Activated effector memory CD4-positive, alpha-beta T cell treated with anti-CD3 and anti-CD28 coated beads, Interleukin-2, amount 50 U/mL, for 16 hours (primary cell): ENCODE data around the gene HOTAIR.
A peak's percentile ranks its signal among the peaks of the same experiment; 100 is the strongest.

Experiments
- DNase-seq: peaks from one replicate; pipeline ENCODE4 v3.0.0-alpha.2; 2020

HOTAIR gene

GRCh38 chr12:53955776-53956250, 18.9 kb downstream of the HOTAIR start:
- DNase-seq: no peak

GRCh38 chr12:53955036-53955775, 19.5 kb downstream of the HOTAIR start:
- DNase-seq: no peak

- no peak for DNase-seq
Measured at GRCh38 chr12:53954694-53955035, 20.1 kb downstream of the HOTAIR start, which contains the start of gene HOXC12. Gene HOXC12, plus strand, starts transcription at chr12:53954903. Its CDS starts 27 bp downstream, at chr12:53954930.

- DNase-seq: peak; percentile 56
Measured at GRCh38 chr12:53953831-53954693, 20.7 kb downstream of the HOTAIR start.

DNA sequence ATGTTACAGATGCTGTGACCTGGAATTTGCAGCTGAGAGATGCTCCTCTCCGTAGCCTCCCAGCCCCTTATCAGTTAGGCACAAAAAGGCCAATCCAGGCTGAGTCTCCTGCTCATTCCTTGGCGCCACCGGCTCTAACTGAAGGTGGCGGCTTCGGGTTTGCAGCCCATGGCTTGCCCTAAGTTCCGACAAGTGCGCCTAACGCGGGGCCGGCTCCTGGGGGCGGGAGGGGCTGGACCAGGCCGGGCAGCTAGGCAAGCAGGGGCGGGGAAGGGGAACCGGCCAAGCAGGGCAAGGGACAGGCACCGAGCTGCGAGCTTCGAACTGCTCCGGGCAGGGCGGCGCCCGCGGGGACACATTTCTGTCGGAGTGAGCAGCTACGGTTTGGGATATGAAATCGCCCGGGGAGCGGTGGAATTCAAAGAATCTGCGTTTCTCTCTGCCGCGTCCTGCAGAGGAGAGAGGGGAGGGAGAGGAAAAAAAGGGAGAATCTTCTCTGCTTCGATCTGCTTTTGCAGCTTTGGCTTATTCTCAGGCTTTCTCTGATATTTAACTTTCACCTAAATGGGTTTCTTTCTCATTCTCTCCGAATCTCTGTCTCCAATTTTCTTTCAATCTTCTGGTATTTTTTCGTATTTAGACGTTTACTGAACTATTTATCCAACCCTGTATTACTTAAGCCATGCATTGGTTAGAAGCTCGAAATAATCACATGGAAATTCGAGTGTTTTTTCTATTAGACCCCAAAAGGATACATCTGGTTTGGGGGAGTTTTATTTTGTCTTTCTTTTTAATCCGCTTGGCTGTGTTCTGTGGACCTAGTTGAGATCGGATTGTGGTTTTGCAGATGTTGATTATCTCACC, 21.7 kb downstream of the HOTAIR start:
- no peak for DNase-seq

GRCh38 chr12:53952335-53952694, 22.4 kb downstream of the HOTAIR start:
- DNase-seq: peak; percentile 49

GRCh38 chr12:53951577-53952334, 23.0 kb downstream of the HOTAIR start:
- no peak for DNase-seq

- no peak for DNase-seq
Measured at GRCh38 chr12:53950789-53951576, 23.8 kb downstream of the HOTAIR start.

GRCh38 chr12:53950437-53950773, 24.3 kb downstream of the HOTAIR start:
- DNase-seq: no peak

DNA sequence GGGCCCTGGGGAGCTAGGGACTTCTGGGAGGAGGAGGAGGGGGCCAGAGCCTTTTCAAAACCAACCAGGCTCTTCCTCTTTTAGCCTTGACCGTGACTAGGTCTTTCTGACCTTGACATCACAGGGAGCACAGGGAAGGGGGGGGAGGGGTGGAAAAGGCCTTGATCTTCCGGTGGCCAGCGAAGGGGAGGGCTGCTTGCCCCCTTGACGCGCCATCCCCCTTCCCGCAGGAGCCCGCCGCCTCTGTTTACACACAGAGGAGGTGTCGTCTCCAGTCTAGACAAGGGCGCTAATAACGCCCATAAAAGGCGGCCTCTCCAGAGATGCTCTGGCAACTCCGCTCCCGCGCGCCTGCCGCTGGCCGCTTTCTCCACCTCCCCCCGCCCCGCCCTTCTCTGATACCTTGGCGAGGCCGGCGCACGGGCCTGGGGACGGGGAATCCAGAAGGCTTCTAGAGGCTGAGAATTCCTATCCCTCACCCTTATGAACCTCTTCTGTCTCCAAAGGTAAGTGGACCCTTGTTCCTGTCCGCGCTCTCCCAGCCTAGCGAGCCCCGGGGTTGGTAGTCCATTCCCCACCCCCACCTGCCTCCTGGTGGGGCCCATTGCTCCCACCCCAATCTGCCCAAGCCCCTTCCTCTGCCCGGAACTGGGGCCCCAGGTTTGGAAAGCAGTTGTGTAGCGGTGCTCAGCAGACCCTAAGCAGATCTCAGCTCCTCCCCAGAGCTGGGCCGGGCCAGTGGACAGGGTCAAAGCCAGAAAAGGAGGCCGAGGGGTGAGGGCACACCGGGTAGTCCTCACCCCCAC, 24.9 kb downstream of the HOTAIR start:
- DNase-seq: no peak

DNA sequence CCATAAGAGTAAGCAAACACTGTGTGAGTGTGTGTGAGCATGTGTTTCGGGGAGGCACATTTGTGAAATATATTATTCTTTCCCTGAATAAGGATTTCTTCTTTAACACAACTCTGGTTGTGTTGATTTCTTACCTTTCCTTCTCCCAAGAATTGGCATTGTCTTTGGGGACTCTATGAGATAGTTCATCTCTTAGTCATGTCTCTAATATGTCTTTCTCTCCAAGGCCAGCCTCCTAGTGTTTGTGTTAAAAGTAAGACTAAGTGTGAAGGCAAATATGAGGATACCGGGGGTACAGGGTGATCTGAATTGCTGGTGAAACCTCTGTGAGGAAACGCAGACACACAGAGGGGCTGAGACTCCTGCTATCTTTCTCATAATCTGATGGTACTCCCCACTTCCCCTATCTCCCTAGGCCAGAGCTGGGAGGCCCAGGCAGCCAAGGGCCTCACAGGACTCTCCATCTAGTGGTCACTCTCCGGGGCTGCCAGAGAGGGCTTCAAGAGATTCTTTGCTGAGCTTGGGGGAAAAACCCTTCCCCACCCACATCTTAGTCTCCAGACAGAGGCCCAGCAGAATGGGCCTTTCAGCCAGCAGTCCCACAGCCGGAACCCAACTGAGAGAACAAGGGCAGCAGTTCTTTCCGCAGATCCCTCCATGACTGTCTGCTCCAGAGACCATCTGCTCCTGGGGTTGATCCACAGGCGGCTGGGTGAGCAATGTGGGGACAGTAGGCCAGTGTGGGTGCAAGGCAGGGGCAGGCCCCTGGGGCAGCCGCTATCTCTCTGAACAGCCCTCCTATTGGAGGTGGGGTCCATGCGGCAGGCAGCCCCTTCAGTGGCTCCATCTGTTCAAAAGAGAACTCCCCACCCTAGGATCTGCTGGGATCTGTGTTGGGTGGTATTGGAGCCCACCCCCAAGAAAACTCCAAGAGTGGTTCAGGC, 25.8 kb downstream of the HOTAIR start:
- DNase-seq: no peak

DNA sequence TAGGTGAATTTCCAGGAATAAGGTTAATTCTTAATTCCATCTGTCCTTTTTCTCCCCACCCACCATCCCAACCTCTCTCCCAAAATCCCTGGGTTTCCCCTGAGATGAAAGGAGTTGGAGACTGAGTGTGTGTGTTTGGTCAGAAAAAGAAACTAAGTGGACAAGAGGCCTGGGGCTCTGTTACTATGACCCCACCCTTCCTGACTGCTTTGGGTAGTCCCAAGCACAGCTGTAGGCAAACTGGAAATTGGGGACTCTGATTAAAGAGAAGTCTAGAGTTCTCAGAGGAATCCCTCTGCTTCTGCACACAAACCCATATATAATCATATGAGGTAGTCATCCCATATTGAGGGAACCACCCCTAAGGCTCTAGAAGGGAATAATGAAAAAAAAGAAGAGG, 27.0 kb downstream of the HOTAIR start:
- DNase-seq: no peak

- DNase-seq: no peak
Measured at GRCh38 chr12:53944907-53945847, 29.6 kb downstream of the HOTAIR start.

DNA sequence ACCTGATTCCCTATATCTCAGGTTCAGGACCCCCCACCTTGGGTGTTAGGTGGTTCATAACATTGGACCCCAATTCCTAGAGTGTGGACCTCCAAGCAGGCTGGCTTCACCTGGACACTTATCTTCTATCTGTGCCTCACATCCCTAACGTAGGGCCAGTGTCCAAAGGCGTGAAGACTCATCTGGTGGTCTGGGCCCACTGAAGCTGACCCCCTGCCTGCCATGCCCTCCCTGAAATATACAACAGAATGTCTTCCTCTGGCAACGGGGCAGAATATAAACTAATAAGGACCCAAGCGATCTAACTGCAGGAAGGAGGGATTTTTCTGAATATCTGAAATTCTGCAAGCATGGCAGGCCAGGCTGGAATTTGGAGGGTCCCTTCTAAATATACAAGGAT, 30.5 kb downstream of the HOTAIR start:
- DNase-seq: no peak

DNA sequence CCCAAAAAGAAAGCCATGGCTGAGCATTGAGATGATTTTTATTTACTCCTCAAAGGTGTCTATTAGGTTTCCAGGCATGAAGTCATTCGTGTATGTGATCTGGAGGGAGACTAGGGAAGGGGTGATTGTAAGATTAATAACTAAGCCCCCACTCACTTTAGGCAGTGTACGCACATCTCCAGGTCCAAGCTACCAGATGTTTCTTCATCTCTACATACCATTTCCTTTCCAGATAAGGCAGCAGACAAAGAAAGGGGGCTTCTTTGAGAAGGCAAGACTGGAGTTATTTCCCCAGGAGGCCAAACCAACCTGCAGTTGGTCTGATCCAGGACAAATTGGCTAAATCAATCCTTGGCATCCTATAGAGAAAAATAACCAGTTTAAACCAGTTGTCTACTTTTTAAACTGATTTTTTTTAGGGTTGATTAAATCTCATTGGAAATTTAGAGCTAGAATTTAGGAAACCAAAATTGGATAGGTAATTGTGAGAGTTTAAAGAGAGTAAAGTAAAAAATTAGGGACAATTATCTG, 32.2 kb downstream of the HOTAIR start:
- no peak for DNase-seq

DNA sequence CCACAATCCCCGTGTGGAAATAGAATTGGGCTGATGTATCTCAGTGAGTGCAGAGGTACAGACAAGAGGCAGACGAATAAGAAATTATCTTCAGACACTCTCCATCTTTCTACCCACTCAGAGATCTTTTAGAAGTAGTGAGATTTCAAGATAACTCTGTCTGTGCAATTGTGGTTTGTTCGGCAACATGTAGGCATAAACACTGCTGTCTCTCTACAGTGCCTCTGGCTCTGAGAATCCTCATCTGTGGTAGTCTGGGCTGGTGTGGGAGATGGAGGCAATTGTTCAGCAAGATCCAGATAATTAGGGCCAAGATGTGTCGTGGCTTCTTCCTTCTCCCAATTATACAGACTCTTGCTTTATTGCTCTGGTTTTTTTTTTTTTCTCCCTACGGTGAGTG, 33.0 kb downstream of the HOTAIR start:
- DNase-seq: no peak

GRCh38 chr12:53941187-53941586, 33.6 kb downstream of the HOTAIR start:
- no peak for DNase-seq

- no peak for DNase-seq
Measured at GRCh38 chr12:53940443-53941014, 34.2 kb downstream of the HOTAIR start.
